Osteocyte (in vitro differentiated cells): ENCODE measurements around the gene PGS1. TPM values are rescaled to one million over a fixed set of nuclear protein-coding genes. Genes with fewer than 3 reads are reported as not detected.

Experiments used
- DNase-seq: peaks from one replicate; pipeline ENCODE4 v3.0.0; 2021; ENCODE audit warnings: mixed read lengths; ENCODE audit not compliant: unreplicated experiment; ENCODE audit errors: extremely low spot score
- H3K27ac Mint-ChIP-seq: one replicate; pipeline ENCODE4 v1.8.0; 2021; ENCODE audit warnings: mild to moderate bottlenecking, mixed read lengths; ENCODE audit not compliant: unreplicated experiment
- H3K27me3 Mint-ChIP-seq: one replicate; pipeline ENCODE4 v1.8.0; 2021; ENCODE audit warnings: mixed read lengths; ENCODE audit not compliant: unreplicated experiment
- H3K36me3 Mint-ChIP-seq: one replicate; pipeline ENCODE4 v1.8.0; 2021; ENCODE audit warnings: mixed read lengths; ENCODE audit not compliant: unreplicated experiment
- H3K4me1 Mint-ChIP-seq: one replicate; pipeline ENCODE4 v1.8.0; 2021; ENCODE audit warnings: mixed read lengths; ENCODE audit not compliant: unreplicated experiment
- H3K4me3 Mint-ChIP-seq: one replicate; pipeline ENCODE4 v1.8.0; 2021; ENCODE audit warnings: mild to moderate bottlenecking, moderate library complexity, mixed read lengths; ENCODE audit not compliant: unreplicated experiment
- H3K9me3 Mint-ChIP-seq: one replicate; pipeline ENCODE4 v1.8.0; 2021; ENCODE audit warnings: mixed read lengths; ENCODE audit not compliant: unreplicated experiment
- CTCF ChIP-seq: fragments of 200-600 bp; sonication (generic); IDR thresholded peaks from 2 replicates; pipeline ENCODE4 v1.5.0; 2021; ENCODE audit warnings: antibody characterized with exemption, mild to moderate bottlenecking, moderate library complexity
- total RNA-seq: library from RNA; stranded (reverse); gene quantifications from 2 replicates; pipeline ENCODE4 v1.2.1, GENCODE V29; 2021

The PGS1 gene
- total RNA-seq, 1 donor from 2014 or later, result 53.0 TPM

DNA sequence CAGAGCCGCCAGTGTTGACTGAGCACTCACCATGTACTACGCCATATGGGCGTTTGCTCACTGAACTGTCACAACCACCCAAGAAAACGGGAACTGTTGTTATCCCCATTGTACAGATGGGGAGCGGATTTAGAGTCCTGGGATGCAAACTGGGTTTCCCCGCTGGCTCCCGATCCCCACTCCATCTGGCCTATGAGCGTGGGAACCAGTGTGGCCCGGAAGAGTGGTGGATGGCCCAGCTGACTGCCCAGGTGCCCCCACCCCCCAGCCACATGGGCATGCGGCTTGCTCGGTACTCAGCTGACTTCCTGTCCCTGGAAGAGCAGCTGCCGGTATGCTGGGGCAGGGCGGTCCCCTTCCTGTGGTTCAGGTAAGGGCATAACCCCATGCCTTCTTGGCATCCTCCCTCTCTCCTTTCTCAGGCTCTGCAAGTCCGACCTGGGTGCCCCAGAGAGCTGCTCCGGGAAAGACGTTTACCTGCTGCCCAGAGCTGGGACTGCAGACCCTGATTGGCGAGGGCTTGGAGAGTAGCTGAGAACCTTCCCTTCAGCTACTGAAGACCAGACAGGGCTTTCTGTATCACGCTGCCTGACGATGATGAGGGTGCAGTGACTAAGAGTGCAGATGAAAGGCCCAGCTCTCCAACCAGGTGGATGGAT, 34.8 kb upstream of the PGS1 start:
- TF ChIP-seq CTCF, result no peak
- Mint-ChIP-seq H3K27me3 (no peaks in the 10 kb centered on the region), H3K36me3 (no peaks in the 10 kb centered on the region), H3K4me3 (no peak overlapping the region), H3K27ac (peak overlapping the region; percentile 96), H3K9me3 (no peaks in the 10 kb centered on the region), H3K4me1 (peaks cover 31% of the 10 kb centered on the region)
- DNase-seq, result no peak

- peaks cover 34% of the 10 kb centered on the region for H3K4me1 Mint-ChIP-seq
- DNase-seq, result no peak
- TF ChIP-seq CTCF, result no peak
- H3K27ac Mint-ChIP-seq, result no peak overlapping the region
- H3K36me3 Mint-ChIP-seq, result no peaks in the 10 kb centered on the region
- H3K4me3 Mint-ChIP-seq, result no peak overlapping the region
- no peaks in the 10 kb centered on the region for H3K27me3 Mint-ChIP-seq
- H3K9me3 Mint-ChIP-seq, result no peaks in the 10 kb centered on the region
Measured at GRCh38 chr17:78344666-78345065, 33.8 kb upstream of the PGS1 start.

GRCh38 chr17:78345172-78345571, 33.3 kb upstream of the PGS1 start:
- H3K4me3 Mint-ChIP-seq, result no peak overlapping the region
- no peaks in the 10 kb centered on the region for H3K9me3 Mint-ChIP-seq
- no peaks in the 10 kb centered on the region for H3K27me3 Mint-ChIP-seq
- TF ChIP-seq CTCF, result no peak
- H3K27ac Mint-ChIP-seq, result no peak overlapping the region
- H3K4me1 Mint-ChIP-seq, result peaks cover 38% of the 10 kb centered on the region
- no peaks in the 10 kb centered on the region for H3K36me3 Mint-ChIP-seq
- no peak for DNase-seq

DNA sequence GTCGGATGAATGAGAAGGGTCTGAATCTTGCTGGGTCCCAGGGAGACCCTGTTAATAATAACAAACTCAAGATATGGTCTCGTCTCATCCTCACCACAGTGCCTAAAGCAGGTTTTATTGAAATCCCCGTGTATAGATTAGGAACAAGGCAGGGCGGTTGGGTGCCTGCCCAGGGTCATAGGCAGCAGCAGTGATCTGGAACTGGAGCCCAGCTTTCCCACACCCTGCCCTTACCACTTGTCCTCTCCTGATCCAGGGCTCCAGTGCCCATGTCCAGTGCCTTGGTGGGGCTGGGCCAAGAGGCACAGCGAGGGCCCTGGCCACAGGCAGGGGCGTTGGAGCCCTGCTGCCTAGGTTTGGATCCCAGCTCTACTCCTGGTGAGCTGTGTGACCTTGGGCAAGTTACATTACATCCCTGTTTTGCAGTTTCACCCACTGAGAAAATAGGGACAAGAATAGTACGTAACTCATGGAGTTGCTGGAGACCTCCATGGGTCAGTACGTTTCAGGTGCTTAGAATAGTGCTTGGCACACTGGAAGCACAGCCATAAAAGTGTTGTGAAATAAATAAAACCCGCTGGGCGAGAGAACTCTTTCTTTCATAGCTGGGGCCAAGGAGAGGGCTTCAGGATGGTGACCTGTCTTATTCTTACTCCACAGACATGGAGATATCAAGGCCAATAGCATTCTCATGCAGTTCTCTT, 32.5 kb upstream of the PGS1 start:
- no peak overlapping the region for H3K4me3 Mint-ChIP-seq
- no peaks in the 10 kb centered on the region for H3K36me3 Mint-ChIP-seq
- peaks cover 44% of the 10 kb centered on the region for H3K4me1 Mint-ChIP-seq
- no peak for DNase-seq
- TF ChIP-seq CTCF, result no peak
- H3K27me3 Mint-ChIP-seq, result no peaks in the 10 kb centered on the region
- H3K9me3 Mint-ChIP-seq, result no peaks in the 10 kb centered on the region
- no peak overlapping the region for H3K27ac Mint-ChIP-seq

GRCh38 chr17:78346605-78347250, 31.7 kb upstream of the PGS1 start:
- no peak overlapping the region for H3K4me3 Mint-ChIP-seq
- H3K36me3 Mint-ChIP-seq, result no peaks in the 10 kb centered on the region
- no peaks in the 10 kb centered on the region for H3K9me3 Mint-ChIP-seq
- H3K27ac Mint-ChIP-seq, result no peak overlapping the region
- TF ChIP-seq CTCF, result no peak
- peaks cover 50% of the 10 kb centered on the region for H3K4me1 Mint-ChIP-seq
- H3K27me3 Mint-ChIP-seq, result no peaks in the 10 kb centered on the region
- no peak for DNase-seq
